Activated naive CD4-positive, alpha-beta T cell treated with anti-CD3 and anti-CD28 coated beads, Interleukin-2, amount 50 U/mL, for 16 hours (primary cell): ENCODE results near the gene GAS2L1.
"Not testable (repeated sequence)": the region's sequence is repeated elsewhere in the genome, so short reads cannot be mapped to it uniquely, and the experiment has no call there.

Experiments
- DNase-seq: peaks from one replicate; pipeline ENCODE4 v3.0.0-alpha.2; 2020

Gene GAS2L1

GRCh38 chr22:29344137-29344536 lies 37.7 kb downstream of the GAS2L1 start:
- DNase-seq, result no peak

GRCh38 chr22:29344889-29345288 lies 38.4 kb downstream of the GAS2L1 start:
- DNase-seq, result not testable (repeated sequence)

- no peak for DNase-seq
Measured at GRCh38 chr22:29345932-29346331, 39.5 kb downstream of the GAS2L1 start.

GRCh38 chr22:29346659-29347058 lies 40.2 kb downstream of the GAS2L1 start:
- DNase-seq, result no peak

- DNase-seq, result no peak
Measured at GRCh38 chr22:29348041-29348440, 41.6 kb downstream of the GAS2L1 start.

- DNase-seq, result no peak
Measured at GRCh38 chr22:29348956-29349355, 42.5 kb downstream of the GAS2L1 start.

- DNase-seq, result no peak
Measured at GRCh38 chr22:29351042-29351441, 44.6 kb downstream of the GAS2L1 start.

- DNase-seq, result no peak
Measured at GRCh38 chr22:29351891-29352290, 45.4 kb downstream of the GAS2L1 start.

- no peak for DNase-seq
Measured at GRCh38 chr22:29352778-29353177, 46.3 kb downstream of the GAS2L1 start.

- DNase-seq, result no peak
Measured at GRCh38 chr22:29353286-29353685, 46.8 kb downstream of the GAS2L1 start.

GRCh38 chr22:29353860-29354259 lies 47.4 kb downstream of the GAS2L1 start:
- DNase-seq, result no peak

GRCh38 chr22:29357193-29357890 lies 50.9 kb downstream of the GAS2L1 start:
- DNase-seq, result not testable (repeated sequence)

- DNase-seq, result no peak
Measured at GRCh38 chr22:29359469-29359868, 53.0 kb downstream of the GAS2L1 start.
